Endodermal cell (in vitro differentiated cells): ENCODE measurements around the gene ERC1. TPM values are rescaled to one million over a fixed set of nuclear protein-coding genes. Genes with fewer than 3 reads are reported as not detected.

Source experiments
- DNase-seq: peaks from one replicate; pipeline ENCODE4 v3.0.0-alpha.2; 2017
- H3K27ac ChIP-seq: 2 replicates; pipeline ENCODE4 v1.5.1; 2013; ENCODE audit warnings: mild to moderate bottlenecking, low read depth, low read length, moderate library complexity
- H3K27me3 ChIP-seq: 2 replicates; pipeline ENCODE4 v1.6.1; 2013; ENCODE audit warnings: mild to moderate bottlenecking, low read length, moderate library complexity; ENCODE audit not compliant: insufficient read depth, control insufficient read depth, poor library complexity, severe bottlenecking
- H3K36me3 ChIP-seq: 2 replicates; pipeline ENCODE4 v1.7.0; 2013; ENCODE audit warnings: mild to moderate bottlenecking, low read length, moderate library complexity; ENCODE audit not compliant: control insufficient read depth, insufficient read depth
- H3K4me1 ChIP-seq: one replicate; pipeline ENCODE4 v1.7.0; 2013; ENCODE audit warnings: low read length; ENCODE audit not compliant: control insufficient read depth, insufficient read depth
- H3K4me3 ChIP-seq: 2 replicates; pipeline ENCODE4 v1.5.1; 2013; ENCODE audit warnings: mild to moderate bottlenecking, low read length, moderate library complexity
- H3K9ac ChIP-seq: 2 replicates; pipeline ENCODE4 v1.6.1; 2013; ENCODE audit warnings: mild to moderate bottlenecking, low read length, moderate library complexity; ENCODE audit not compliant: poor library complexity, severe bottlenecking; ENCODE audit errors: extremely low read depth
- H3K9me3 ChIP-seq: 2 replicates; pipeline ENCODE4 v1.6.1; 2013; ENCODE audit warnings: mild to moderate bottlenecking, low read length, moderate library complexity; ENCODE audit not compliant: control insufficient read depth
- H3K27ac Mint-ChIP-seq: 2 replicates; pipeline ENCODE4 v1.8.0; 2020; ENCODE audit warnings: mixed read lengths
- H3K27me3 Mint-ChIP-seq: 2 replicates; pipeline ENCODE4 v1.8.0; 2021; ENCODE audit warnings: mild to moderate bottlenecking, mixed read lengths; ENCODE audit not compliant: insufficient read depth
- H3K36me3 Mint-ChIP-seq: 2 replicates; pipeline ENCODE4 v1.8.0; 2020; ENCODE audit warnings: low read depth, mixed read lengths
- H3K4me1 Mint-ChIP-seq: 2 replicates; pipeline ENCODE4 v1.8.0; 2020; ENCODE audit warnings: mixed read lengths
- H3K4me3 Mint-ChIP-seq: 2 replicates; pipeline ENCODE4 v1.8.0; 2020; ENCODE audit warnings: mild to moderate bottlenecking, moderate library complexity, mixed read lengths
- H3K9me3 Mint-ChIP-seq: 2 replicates; pipeline ENCODE4 v1.8.0; 2020; ENCODE audit warnings: mild to moderate bottlenecking, mixed read lengths
- WGBS, 2 experiments: methylation state at CpG; one replicate each; pipeline versions ENCODE4 v1.1.5 to v1.1.7; 2013; ENCODE audit warnings: missing lambda C conversion rate in 2 of 2, mixed read lengths in 1 of 2; ENCODE audit not compliant: insufficient coverage in 1 of 2, insufficient read length in 1 of 2; 5-methylcytosine and 5-hydroxymethylcytosine counted together
- total RNA-seq, 2 donors: library from RNA; stranded (reverse); fragmentation: NEBNext Ultra II Directional in 1 of 2; extraction: Animal tissue kit (Norgen Biotek cat#: 25700) in 1 of 2; gene quantifications; 2 replicates in 1 of 2; 3 replicates in 1 of 2; pipeline ENCODE4 v1.2.1, GENCODE V29; 2021
- TF ChIP-seq, protein P1 (sequence below): fragments of 200-600 bp; sonication (generic); conservative IDR thresholded peaks from 2 replicates; pipeline ENCODE4 v1.5.0; 2021; ENCODE audit warnings: antibody characterized with exemption, mild to moderate bottlenecking

ERC1 gene
- total RNA-seq, 2 donors from 2014 or later, result 60.6 to 159 TPM

DNA sequence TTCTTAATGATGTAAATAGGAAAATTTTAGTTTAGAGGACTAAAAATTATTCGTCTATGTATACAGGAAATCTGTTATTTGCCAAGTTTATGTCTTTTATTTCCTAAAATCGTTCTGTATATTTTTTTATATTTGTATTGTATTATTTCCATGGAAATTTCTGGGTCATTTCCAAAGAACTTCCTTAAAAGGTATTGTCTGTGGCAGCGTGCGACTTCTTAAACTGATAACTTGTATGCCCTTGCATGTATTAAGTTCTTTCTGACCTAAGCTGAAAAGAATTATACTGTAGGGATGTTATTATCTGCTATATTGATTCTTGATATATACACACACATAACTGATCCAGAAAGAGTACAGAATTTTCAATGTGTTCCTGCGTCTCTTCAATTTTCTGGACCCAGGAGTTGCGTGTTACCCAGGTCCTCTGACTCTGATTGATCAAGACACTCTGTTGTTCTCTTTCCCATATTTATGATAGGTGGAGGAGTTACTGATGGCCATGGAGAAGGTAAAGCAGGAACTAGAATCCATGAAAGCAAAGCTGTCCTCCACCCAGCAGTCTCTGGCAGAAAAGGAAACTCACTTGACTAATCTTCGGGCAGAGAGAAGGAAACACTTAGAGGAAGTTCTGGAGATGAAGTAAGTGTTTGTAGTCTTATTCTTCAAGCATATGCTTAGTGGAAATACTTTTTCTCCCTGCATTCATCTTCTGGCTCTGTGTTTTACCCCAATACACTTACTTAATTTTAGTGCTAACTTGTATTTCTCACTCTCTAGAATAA lies 298.5 kb downstream of the ERC1 start:
- no peaks in the 10 kb centered on the region for H3K27me3 ChIP-seq
- no peak for DNase-seq

DNA sequence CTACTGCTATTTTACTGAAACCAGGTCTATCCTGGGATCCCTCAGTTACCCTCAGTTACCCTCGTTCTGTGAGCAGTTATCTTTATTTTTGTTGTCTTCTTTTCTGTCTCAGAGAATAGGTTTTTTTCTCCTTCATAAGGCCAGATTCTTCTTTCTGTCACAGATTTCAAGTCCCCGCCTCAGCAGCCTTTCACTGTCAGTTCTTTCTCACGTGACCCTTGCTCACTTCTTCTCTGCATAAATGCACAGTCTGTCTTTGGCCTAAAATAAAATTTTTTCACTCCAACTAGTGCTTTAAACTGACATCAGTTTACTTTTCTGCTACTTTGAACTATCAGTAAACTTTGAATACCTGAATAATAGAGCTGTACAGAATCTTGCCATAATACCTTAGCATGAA lies 299.7 kb downstream of the ERC1 start:
- no peak overlapping the region for H3K27ac Mint-ChIP-seq
- no peak overlapping the region for H3K9ac ChIP-seq
- H3K4me1 Mint-ChIP-seq, result peaks cover 16% of the 10 kb centered on the region
- WGBS, 2 experiments, result 85 to 96% methylated on average over 2 to 3 of the region's 3 CpGs
- no peaks in the 10 kb centered on the region for H3K27me3 ChIP-seq
- H3K27ac ChIP-seq, result no peak overlapping the region
- peaks cover 23% of the 10 kb centered on the region for H3K36me3 ChIP-seq
- no peak overlapping the region for H3K4me3 Mint-ChIP-seq
- DNase-seq, result no peak
- no peak overlapping the region for H3K4me3 ChIP-seq
- peaks cover 4% of the 10 kb centered on the region for H3K4me1 ChIP-seq
- H3K9me3 Mint-ChIP-seq, result no peaks in the 10 kb centered on the region
- TF ChIP-seq, protein P1, sequence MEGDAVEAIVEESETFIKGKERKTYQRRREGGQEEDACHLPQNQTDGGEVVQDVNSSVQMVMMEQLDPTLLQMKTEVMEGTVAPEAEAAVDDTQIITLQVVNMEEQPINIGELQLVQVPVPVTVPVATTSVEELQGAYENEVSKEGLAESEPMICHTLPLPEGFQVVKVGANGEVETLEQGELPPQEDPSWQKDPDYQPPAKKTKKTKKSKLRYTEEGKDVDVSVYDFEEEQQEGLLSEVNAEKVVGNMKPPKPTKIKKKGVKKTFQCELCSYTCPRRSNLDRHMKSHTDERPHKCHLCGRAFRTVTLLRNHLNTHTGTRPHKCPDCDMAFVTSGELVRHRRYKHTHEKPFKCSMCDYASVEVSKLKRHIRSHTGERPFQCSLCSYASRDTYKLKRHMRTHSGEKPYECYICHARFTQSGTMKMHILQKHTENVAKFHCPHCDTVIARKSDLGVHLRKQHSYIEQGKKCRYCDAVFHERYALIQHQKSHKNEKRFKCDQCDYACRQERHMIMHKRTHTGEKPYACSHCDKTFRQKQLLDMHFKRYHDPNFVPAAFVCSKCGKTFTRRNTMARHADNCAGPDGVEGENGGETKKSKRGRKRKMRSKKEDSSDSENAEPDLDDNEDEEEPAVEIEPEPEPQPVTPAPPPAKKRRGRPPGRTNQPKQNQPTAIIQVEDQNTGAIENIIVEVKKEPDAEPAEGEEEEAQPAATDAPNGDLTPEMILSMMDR, result no peak
- H3K36me3 Mint-ChIP-seq, result peaks cover 26% of the 10 kb centered on the region
- H3K27me3 Mint-ChIP-seq, result no peaks in the 10 kb centered on the region
- H3K9me3 ChIP-seq, result no peaks in the 10 kb centered on the region

More for the DNA sequence above, 298.5 kb downstream of the ERC1 start:
- Histone ChIP-seq H3K9me3 (no peaks in the 10 kb centered on the region), H3K9ac (no peak overlapping the region), H3K4me1 (no peaks in the 10 kb centered on the region), H3K36me3 (peaks cover 18% of the 10 kb centered on the region), H3K4me3 (no peak overlapping the region), H3K27ac (no peak overlapping the region)
- H3K27ac Mint-ChIP-seq, result no peak overlapping the region
- H3K27me3 Mint-ChIP-seq, result no peaks in the 10 kb centered on the region
- H3K36me3 Mint-ChIP-seq, result peaks cover 25% of the 10 kb centered on the region
- 95 to 97% methylated on average over 4 to 7 of the region's 7 CpGs for WGBS, 2 experiments
- H3K9me3 Mint-ChIP-seq, result no peaks in the 10 kb centered on the region
- TF ChIP-seq, protein P1, result no peak
- H3K4me1 Mint-ChIP-seq, result peaks cover 7% of the 10 kb centered on the region
- H3K4me3 Mint-ChIP-seq, result no peak overlapping the region

DNA sequence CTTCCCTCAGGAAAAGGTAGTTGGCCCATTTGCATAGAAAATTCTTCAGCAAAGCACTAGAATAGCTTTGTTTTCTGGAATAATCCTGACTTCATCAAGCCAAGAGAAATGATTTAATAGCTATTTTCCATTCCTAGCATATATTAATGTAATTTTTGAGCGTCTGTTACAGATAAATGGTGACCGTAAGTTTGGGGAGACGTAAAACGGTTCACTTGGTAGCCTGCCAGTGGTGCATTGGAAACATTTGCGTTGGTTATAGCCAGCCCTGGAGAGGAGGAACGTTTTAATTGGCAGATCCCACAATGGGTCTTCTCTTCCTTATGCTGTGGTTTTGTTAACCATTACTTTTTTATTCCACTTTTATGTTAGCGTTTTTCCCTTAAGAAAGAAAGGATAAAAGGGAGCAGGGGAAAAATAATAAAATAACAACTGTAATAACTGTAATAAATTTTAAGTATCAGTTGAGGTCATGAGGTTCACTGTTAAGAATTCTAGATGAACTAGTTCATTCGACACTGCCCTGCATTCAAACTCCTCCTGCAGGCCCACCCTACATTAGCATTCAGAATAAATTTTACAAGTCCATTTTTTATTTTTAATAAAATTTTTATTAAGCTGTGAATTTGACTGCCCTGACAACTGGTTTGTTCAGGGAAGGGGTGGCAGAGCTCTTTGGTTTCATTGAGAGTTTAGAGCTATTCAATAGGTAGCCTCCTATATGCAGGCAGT lies 300.7 kb downstream of the ERC1 start:
- Histone ChIP-seq H3K9ac (no peak overlapping the region), H3K27me3 (no peaks in the 10 kb centered on the region), H3K4me3 (no peak overlapping the region), H3K27ac (no peak overlapping the region), H3K9me3 (no peaks in the 10 kb centered on the region), H3K4me1 (peaks cover 4% of the 10 kb centered on the region), H3K36me3 (peaks cover 23% of the 10 kb centered on the region)
- DNase-seq, result no peak
- Mint-ChIP-seq H3K4me3 (no peak overlapping the region), H3K9me3 (no peaks in the 10 kb centered on the region), H3K4me1 (peaks cover 18% of the 10 kb centered on the region), H3K27ac (no peak overlapping the region), H3K36me3 (peaks cover 32% of the 10 kb centered on the region), H3K27me3 (no peaks in the 10 kb centered on the region)
- TF ChIP-seq, protein P1, result no peak
- WGBS, 2 experiments, result 91 to 100% methylated on average over 4 to 7 of the region's 8 CpGs
